GM19099 (cell line): ENCODE data around the gene GINS3.

ENCODE experiments used
- POLR2A ChIP-seq: IDR thresholded peaks from 3 replicates; pipeline ENCODE4 v1.6.1; 2011; ENCODE audit warnings: low read depth; ENCODE audit not compliant: insufficient read length; ENCODE audit errors: extremely low read depth

Gene GINS3

DNA sequence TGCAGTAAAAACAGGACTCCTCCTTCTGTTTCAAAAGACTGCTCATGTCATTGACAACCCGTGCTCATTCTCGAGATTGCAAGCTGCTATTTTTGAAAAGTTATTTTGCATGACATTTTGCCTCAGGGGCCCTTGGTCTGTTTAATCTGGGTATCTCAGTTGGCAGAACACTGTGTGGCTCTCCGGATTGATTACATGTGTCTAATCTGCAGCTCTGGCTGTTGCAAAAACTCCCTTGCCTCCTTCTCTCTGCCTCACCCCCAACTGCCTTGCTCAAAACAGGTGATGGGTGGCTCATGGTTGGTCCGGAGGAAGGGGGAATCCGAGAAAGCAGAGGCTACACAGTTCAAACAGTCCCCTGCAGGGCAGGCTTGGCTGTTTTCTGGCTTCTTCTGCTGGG is 25.3 kb downstream of the GINS3 start:
- TF ChIP-seq POLR2A: peak; percentile 27

DNA sequence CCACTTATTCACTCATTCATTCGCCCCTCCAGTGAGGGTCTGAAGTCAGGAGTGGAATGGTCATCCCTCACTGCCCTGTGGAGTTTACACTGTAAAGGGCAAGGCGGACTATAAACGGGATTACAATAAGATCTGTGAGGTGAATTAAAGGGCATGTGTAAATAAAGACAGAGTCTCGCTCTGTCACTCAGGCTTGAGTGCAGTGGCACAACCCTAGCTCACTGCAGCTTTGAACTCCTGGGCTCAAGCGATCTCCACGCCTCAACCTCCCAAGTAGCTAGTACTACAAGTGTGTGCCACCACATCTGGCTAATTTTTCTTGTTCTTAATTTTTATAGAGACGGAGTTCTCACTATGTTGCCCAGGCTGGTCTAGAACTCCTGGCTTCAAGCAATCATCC is 25.8 kb downstream of the GINS3 start:
- no peak for TF ChIP-seq POLR2A

GRCh38 chr16:58418601-58419000 is 26.3 kb downstream of the GINS3 start:
- TF ChIP-seq POLR2A: peak; percentile 12

GRCh38 chr16:58419241-58419990 is 27.1 kb downstream of the GINS3 start:
- no peak for TF ChIP-seq POLR2A

DNA sequence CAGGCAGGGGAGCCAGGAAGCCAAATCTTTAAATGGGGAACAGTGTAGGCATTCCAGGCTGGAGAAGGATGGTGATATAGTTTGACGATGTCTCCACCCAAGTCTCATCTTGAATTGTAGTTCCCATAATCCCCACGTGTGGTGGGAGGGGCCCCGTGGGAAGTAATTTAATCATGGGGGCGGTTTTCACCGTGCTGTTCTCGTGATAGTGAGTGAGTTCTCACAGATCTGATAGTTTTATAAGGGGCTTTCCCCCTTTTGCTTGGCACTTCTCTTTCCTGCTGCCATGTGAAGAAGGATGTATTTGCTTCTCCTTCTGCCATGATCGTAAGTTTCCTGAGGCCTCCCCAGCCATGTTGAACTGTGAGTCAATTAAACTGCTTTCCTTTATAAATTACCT is 28.8 kb downstream of the GINS3 start:
- no peak for TF ChIP-seq POLR2A

DNA sequence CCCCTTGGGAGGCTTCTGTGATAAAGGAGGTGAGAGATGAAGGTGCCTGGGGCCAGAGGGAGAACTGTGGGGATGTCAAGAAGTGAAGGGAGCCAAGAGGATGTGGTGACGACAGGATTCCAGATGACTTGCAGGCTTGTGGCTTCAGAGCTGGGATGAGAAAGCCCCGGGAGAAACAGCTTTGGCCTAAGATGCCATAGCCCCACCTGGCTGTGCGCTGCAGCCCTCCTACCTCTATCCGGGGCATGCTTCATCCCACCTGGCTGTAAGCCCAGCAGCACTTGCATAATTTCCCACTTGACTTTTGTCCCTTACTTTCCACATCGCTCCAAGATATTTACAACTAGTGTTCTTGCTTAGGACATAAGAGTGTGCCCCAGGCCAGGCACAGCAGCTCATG is 29.3 kb downstream of the GINS3 start:
- TF ChIP-seq POLR2A: no peak

- TF ChIP-seq POLR2A: no peak
These were observed 30.5 kb downstream of the GINS3 start for GRCh38 chr16:58422809-58423208.

DNA sequence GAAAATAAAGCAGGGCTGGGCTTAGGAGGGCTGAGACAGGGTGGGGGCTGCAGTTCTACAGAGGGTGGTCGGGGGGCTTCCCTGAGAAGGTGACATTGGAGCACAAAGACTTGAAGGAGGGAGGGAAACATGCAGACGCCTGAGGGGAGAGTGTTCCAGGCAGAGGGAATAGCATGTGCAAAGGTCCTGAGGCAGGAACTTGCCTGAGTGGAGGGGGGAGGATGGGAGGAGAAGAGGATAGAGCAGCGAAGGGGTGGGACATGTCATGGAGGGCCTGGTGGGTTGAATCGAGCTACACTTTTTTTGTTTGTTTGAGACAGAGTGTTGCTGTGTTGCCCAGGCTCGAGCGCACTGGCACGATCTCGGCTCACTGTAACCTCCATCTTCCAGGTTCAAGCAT is 33.0 kb downstream of the GINS3 start:
- no peak for TF ChIP-seq POLR2A

- TF ChIP-seq POLR2A: no peak
These were observed 33.7 kb downstream of the GINS3 start for GRCh38 chr16:58425756-58426494.

GRCh38 chr16:58426966-58427365 is 34.7 kb downstream of the GINS3 start:
- no peak for TF ChIP-seq POLR2A

DNA sequence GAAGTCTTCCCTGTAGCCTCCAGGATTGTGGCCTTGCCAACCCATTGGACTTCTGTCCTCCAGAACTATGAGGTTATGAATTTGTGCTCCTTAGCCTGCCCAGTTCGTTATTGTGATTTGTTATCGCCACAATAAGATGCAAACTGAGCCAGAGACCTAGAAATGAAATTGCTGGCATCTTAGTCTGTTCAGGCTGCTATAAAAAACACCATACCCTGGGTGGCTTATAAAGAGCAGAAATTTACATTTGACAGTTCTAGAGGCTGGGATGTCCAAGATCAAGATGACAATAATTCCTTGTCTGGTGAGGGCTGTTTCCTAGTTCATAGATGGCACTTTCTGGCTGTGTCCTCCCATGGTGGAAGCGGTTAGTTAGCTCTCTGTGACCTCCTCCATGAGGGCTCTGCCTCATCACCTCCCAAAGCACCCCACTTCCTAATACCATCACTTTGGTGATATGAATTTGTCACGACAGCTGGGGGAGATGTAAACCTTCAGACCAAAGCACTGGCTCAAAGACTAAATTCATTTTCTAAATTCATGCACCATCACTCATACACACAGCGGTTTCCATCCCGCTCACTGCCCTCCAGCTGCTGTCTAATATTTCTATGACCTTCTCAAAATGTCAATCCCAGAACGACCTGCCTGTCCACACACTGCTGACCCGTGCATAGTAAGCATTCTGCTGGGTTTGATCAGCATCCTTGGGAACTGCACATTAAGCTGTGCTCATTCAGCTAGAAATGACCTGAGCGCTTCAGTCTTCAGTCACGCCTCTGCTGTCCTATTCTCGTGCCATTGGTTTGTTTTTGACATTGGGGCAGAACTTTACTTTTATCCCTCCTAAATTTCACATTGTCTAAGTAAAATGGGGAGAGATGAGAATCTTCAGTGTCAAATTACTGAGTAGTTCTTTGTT is 36.6 kb downstream of the GINS3 start:
- TF ChIP-seq POLR2A: no peak

DNA sequence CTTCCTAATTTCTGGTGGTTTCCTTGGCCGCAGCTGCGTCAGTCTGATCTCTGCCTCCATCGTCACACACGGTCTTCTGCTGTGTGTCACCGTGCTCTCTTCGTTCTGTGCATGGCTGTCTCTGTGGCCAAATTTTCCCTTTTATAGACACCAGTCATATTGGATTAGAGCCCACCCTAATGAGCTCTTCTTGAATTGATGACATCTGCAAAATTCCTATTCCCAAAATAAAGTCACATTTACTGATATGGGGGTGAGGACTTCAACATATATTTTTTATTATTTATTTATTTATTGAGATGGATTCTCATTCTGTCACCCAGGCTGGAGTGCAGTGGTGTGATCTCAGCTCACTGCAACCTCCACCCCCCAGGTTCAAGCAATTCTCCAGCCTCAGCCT is 38.4 kb downstream of the GINS3 start:
- TF ChIP-seq POLR2A: no peak

- no peak for TF ChIP-seq POLR2A
These were observed 41.3 kb downstream of the GINS3 start for GRCh38 chr16:58433569-58433951.

DNA sequence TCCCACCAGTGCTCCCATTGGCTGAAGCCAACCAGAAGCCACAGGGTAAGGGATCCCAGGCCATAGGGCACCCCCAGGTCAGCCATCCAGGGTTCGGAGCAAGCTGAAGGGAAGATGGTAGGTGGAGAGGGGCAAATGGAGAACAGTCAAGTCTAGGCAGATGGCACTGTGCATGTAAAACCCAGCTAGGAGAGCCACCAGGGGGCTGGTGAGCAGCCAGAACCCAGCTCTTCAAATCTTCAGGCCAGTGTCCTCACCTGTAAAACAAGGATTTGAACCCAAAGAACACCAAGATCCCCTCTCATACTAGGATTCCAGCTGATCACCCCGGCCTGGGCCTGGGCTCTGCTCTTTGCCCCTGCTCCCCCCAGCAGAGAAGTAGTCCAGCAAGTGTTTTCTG is 43.5 kb downstream of the GINS3 start:
- no peak for TF ChIP-seq POLR2A

DNA sequence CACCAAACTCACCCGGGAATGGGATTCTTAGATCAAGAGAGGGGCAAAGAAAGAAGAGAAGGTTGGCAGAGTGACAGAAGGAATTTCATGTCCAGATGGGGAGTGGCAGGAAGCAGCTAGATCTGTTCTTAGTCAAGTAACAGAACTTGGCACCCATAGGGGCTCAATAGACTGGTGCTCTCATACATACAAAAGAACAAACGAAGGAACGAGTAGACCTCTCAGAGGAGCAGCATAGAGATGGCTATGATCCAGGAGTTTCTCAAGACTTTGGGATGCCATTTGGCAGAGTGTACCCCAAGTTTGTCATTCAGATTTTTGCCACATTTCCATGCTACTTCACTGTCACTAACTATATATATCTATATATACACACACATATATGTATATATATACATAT is 47.9 kb downstream of the GINS3 start:
- TF ChIP-seq POLR2A: no peak
